GM23248 (cell line): Measurements from ENCODE around the gene MDFIC.

ENCODE experiments used
- EZH2 ChIP-seq: fragments of 200-600 bp; sonication (generic); IDR thresholded peaks from 2 replicates; pipeline ENCODE4 v1.6.1; 2018; ENCODE audit warnings: antibody characterized with exemption, mild to moderate bottlenecking; ENCODE audit not compliant: insufficient read depth, poor library complexity, severe bottlenecking
- EZH2phosphoT487 ChIP-seq: fragments of 200-600 bp; sonication (generic); IDR thresholded peaks from 2 replicates; pipeline ENCODE4 v1.6.1; 2018; ENCODE audit warnings: antibody characterized with exemption, moderate library complexity, mild to moderate bottlenecking, low read depth; ENCODE audit not compliant: insufficient read depth

DNA sequence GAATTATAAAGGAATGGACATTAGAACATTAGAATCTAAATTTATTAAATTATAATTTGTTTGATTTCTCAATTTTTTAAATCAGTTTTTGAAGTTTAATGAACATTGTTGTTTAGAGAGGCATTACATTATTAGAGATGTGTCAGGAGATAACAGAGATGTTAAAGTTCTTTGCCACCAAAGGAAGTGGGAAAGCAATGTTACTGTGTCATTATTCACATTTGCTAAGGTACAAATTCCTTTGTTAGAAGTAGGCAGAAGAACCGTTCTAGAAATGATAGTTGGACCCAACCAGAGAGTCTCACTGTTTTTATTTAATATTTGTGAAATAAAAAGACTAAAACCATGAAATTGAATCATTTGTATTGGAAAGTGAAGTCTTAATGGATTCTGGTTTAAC, 92.9 kb downstream of the MDFIC start:
- no peak for TF ChIP-seq EZH2
- no peak for TF ChIP-seq EZH2phosphoT487
